Activated CD8-positive, alpha-beta memory T cell treated with anti-CD3 and anti-CD28 coated beads for 4 hours (primary cell): Measurements from ENCODE around the gene FAM9B.
"Not testable (repeated sequence)": the region's sequence is repeated elsewhere in the genome, so short reads cannot be mapped to it uniquely, and the experiment has no call there.

Experiments used
- DNase-seq, 2 donors: peaks; one replicate each; pipeline ENCODE4 v3.0.0-alpha.2; 2020; ENCODE audit warnings: low read depth in 2 of 2

FAM9B gene

DNA sequence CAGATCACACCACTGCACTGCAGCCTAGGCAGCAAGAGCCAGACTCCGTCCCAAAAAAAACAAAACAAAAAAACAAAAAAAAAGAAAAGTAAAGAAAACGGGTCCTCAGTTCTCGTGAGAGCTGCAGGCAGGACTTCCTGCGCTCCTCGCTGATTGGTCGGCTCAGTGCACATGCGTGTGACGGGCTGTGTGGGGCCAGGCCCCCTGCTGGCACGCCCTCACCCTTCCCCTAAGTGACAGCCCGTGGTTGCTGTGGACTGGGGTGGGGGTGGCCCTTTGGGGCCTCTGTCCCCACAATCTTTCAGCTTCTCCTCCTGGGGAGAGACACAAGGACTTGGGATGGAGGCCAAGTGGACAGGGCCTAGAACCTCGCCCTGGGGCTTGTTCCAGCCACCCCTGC is at the start of gene FAM9B:
Gene FAM9B, minus strand, starts transcription at position 139 of the 400 bp plus-strand sequence. CDS start 1,141 bp downstream, outside the sequence.
- DNase-seq: no peak

DNA sequence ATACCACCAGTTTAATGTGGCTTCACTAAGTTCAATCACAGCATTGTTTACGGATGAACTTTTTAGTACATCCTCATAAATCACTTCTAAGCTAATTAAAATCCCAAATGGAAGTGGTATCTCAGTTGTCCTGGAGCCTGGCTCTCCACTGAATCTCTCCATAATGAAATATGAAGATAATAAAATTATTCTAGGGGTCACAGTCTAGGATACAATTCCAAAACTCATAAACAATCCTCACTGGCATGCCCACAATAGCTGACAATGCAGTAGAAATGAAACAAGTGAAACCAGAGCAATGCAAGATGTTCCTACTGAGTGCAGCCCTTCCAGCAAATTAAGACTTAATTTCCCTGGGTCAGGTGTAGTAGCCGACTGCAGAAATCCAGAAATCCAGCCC is 47.3 kb upstream of the FAM9B start:
- no peak for DNase-seq

DNA sequence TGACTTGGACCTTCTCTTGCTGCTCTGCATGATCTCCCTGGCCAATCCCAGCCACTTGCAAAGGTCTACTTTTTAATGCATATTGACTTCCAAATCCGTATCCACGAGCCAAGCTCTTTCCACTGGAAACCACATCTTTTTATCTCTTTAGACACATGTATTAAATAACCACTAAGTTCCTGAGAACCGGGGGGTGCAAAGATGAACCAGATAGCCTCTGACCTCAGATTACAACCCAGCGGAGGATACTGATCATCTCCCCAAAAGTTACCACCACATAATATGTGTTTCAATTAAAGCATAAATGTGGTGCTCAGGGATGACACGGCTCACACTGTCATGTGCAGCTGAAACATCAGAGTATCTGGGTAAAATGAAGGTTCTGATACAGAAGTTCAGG is 40.4 kb upstream of the FAM9B start:
- no peak for DNase-seq

DNA sequence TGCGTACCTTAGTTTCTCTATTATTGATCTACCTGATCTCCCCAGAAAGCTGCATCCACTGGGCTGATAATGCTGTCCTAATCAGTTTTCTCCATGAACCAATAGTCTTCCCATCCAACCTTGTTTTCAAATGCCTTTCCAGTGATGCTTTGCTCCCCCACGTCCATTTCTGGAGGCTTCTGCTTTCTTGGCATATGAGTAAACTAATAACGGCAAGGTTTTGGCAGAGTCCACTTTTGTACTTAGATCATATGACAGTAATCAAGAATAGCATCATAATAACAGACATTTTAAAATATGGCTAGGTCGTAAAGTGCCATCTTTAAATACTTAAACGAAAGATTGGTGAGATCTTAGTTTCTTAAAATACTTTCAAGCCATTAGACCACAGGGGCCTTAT is 38.4 kb upstream of the FAM9B start:
- DNase-seq: no peak

DNA sequence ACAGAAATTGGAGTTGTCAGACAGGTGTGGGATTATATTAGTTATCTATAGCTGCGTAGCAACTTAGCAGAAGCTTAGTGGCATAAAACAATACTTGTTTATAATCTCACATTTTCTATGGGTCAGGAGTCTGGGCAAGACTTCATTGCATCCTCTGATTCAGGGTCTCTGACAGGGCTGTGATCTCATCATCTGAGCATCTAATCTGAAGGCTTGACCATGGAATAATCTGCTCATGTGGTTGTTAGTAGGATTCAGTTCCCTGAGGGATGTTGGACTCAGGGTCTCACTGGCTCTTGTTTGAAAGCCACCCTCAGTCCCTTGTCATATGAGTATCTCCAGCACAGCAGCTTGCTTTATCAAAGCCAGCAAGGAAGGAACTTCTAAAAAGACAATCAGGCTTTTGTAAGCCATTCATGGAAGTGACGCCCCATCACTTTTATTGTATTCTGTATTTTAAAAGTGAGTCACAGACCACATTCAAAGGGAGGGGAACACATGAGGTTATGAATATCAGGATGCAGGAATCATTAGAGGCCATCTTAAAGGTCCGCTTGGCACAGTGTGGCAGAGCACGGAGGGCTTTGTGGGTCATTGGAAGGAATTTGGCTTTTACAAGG is 37.2 kb upstream of the FAM9B start:
- DNase-seq: no peak

DNA sequence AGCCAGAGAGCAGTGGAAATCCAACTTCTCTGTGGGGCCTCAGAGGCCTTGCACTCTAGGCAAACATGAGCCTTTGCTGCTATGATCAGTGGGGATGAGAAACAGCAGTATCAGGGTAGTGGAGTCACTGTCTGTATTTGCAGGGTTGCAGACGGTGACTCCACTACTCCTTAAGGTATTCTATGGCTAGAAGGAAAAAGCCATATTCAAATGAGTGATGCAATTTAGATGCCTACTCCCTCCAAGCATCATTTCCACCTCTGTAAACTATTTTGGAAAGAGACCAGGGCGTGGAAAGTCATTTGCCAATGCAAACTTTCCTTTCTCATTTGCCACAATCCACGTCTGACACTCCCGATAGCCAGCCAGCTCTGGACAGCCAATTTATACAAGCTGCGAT is 35.6 kb upstream of the FAM9B start:
- DNase-seq: no peak

DNA sequence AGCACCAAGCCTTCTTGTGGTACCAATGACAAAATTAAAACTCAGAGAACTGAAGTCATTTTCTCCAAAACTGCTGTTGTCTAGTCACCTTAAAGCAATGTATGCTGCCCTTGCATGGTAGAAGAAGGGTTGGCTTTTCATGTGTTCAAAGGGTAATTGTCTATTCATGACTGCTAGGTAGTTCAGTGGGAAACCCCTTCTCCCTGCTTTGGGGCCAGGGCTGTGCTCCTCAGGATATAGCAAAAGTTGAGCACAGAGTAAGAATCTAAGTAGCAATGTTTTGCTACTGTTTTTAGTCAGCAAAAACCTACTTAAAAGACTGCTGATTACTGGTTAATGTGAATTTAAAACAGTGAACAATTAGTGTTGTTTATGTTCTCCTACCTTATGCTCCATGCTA is 30.8 kb upstream of the FAM9B start:
- no peak for DNase-seq

DNA sequence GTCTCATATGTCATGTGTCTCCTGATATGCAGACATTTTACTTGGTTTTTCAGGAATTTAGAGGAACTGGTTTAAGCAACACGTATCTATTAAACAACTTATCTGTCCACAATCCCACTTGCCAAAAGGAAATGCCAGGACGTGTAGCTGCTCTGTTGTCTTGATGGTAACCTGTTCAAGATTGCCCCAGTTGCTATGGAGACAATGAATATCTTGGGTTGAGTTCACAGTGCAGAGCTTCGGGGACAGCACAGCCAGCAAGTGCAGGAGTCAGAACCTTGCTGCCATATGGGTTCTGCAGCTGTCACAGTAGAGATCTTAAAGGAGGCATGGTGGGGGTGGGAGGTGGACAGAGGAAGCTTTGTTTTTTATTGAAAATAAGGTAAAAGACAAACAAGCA is 28.7 kb upstream of the FAM9B start:
- DNase-seq: no peak

DNA sequence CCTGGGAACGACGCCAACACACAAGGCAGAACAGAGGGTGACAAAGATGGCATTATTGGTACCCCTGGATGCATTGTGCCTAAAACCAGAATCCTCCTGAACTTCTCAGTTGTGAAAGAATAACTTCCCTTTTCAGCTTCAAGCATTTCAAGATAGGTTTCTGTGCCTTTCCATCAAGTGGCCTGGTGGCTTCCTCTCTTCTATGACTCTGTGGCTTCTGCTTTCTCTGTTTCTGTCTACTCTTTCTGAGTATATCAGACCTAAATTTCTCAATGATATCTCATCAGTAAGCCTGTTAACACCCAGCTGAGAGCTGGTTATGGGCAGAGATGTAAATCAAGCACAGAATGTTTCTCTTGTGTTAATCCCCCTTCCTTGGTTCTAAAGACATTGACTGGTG is 21.4 kb upstream of the FAM9B start:
- no peak for DNase-seq

DNA sequence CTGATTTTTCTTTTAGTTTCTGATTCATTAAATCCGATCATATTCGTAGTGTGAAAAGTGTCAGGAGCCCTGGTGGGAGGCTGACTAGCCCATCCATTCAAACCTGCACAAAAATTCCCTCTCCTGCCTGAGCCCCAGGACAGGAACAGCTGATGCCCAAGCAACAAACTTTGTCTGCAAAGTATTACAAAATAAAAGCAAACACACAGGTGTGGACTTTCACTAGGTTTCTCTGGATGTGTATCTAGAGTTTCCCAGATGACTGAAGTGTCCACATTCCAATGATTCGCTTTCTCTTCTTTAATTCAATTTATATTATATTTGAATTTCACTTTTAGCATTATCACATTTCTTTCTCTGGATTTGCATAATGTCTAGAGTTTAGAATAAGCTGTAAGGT is 18.2 kb upstream of the FAM9B start:
- no peak for DNase-seq

DNA sequence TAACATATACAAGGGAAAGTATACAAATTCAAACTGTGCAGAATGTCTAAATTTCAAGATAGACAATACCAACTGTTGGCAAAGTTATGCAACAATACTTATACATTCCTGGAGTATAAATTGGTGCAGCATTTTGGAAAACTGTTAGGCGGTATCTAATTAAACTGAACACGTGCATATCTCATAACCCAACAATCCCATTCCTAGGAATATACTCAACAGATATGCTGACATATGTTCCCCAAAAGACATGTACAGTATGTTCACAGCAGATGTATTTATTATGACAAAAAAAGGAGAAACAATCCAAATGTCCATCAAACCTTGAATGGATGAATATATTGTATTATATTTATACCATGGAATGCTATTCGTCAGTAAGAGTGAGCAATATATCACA is 16.4 kb upstream of the FAM9B start:
- DNase-seq: no peak

DNA sequence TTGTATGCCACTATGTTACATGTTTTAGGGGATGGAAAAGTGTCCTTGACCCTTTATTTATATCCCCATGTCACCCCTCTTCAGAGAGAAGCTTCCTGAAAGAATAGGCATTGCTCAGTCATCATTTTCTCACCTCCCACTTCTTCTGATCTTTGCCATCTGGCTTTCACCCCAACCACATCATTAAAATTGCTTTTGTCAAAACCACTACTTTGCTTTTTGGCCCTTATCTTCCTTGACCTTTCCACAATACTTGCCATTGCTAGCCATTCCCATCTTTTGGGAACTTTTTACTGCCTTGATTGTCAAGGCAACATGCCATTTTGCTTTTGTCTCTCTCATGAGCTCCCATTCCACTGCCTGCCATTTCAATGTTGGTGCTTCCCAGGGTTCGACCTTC is 14.9 kb upstream of the FAM9B start:
- no peak for DNase-seq

DNA sequence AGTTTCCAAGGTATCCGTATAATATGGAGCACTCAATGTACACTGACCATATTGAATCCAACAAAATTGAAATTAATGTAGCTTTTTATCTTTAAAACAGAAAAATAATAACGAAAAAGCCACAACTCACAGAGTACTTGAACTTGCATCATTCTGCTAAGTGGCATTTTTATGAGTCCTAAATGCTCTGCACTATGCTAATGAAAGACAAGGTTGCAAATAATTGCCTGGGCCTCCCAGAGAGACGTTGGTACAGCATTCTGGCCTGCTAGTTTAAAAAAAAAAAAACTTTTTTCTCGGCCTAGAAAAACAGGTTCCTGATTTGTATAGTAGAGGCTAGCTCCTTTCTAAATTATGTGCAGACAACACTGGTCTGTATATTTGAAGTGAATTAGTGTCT is 4.3 kb upstream of the FAM9B start:
- no peak for DNase-seq

DNA sequence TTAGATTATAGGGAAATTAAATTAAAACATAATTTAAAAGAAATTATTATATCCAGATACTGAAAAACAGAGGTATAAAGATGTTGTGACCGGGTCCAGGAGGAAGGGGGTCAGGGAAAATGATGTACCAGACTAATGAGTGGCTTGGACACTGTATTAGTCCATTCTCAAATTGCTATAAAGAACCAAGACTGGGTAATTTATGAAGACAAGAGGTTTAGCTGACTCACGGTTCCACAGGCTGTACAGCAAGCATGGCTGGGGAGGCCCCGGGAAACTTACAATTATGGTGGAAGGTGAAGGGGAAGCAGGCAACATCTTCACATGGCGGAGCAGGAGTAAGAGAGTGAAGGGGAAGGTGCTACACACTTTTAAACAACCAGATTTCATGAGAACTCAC is 3.4 kb upstream of the FAM9B start:
- no peak for DNase-seq

DNA sequence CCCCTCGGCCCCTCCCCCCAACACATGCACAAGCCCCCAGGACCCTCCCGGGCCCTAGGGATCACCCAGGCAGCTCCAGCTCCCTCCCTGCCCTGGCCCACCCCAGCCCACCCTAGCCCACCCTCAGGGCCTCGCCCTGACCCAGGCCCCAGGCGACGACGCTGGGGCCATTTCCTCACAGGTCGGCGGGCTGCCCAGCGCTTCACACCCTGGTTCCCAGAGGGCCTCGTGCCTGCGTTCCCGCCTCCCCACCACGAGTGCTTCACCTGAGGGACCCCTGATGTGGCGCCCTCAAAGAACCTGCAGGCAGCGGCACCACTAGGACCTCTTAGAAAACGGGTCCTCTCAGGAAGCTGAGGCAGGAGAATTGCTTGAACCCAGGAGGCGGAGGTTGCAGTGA is 341 bp downstream of the FAM9B start:
- no peak for DNase-seq

DNA sequence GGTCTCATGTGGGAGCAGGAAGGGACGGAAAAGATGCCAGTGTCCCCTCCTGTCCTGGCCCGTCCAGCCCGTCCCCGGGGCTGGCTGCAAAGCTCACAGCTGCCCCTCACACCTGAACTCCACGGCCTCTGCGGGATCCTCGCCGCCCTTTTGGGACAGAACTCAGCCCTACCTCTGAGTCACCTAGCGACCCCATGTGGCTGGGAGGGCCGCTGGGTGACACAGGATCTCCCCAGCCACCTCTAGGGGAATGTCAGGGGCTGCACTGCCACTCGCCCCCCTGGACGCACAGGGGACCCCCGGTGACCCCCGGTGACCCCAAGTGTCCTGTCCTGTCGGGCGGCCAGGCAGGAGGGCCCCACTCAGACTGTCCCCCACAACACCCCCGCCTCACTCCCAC is 748 bp downstream of the FAM9B start:
- DNase-seq: no peak

DNA sequence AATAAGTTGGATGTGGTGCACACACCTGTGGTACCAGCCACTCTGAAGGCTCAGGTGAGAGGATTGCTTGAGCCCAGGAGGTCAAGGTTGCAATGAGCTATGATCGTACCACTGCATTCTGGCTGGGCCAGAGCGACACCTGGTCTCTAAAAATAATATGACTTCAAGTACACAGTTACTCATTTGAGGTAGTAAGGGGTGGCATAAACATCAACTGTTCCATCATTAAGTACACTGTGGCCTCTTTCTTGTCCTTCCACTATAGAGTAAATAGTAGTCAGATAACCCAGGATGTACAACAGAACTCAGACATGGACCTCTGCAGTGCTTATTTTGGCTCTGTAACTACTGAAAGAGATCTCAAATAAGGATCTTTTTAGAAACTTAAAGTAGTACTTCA is 10.6 kb downstream of the FAM9B start:
- DNase-seq: no peak

DNA sequence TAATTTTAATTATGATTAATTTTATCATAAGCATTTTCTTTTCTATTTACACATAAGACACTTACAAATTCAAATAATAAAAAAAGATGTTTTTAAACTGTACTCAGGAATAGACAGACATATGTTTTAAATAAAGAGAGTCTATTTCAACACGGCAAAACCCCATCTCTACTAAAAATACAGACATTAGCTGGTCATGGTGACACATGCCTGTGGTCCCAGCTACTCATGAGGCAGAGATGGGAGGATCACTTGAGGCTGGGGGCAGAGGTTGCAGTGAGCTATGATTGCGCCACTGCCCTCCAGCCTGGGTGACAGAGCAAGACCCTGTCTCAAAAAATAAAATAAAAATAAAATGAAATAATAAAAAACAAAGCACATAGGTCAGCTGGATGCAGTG is 14.8 kb downstream of the FAM9B start:
- DNase-seq: no peak

DNA sequence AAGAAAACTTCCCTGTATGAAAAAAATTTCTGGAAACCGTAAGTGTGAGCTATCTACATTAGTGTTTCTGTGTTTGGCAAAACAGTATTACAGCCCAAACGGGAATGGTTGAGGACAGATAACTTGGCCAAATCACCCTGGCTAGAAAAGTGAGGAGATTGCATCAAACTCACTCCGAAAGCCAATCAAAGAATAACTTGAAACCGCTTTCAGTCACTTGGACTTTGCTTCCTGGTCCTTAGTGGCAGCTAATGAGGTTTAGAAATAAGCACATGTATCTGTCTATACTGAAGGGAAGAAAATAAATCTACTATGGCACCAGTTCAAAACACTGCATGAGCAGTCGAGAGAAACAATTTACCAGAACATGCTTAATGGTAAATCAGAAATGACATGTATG is 15.6 kb downstream of the FAM9B start:
- not testable (repeated sequence) for DNase-seq

DNA sequence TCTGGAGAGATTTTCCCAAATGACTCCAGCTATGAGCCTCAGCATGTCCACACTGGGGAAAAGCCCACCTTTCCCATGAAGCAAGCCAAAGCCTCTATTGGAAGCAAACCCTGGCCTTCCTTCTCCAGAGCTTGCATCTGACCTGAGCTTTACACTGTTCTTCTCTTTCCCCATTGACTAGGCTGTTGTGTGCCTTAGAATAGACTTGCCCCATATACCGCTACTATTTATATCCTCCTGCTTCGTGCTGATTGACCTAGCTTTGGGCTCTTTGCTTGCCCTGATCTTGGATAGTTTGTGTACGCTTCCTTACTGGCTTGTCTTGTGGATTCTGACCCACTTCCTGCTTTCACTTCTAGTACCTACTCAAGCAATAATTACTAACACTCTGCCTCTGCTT is 30.9 kb downstream of the FAM9B start:
- no peak for DNase-seq

DNA sequence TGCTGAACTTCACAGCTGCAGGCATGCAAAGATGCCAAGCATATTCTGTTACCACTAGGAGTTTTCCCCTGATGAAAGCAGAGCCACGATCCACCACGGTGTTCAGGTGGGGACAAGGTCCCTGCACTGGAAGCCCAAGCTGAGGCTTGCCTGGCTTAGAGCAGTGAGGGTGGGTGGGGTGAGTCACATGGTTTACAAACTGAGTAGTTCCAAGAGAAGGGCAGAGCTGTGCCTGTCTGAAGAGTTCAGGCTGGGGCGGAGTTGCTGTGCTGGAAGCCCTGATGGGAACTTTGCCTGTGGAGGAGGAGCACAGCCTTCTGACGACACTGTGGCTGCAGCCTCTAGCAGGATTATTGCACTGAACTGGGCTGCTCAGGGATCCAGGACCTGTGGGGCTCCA is 45.5 kb downstream of the FAM9B start:
- no peak for DNase-seq

DNA sequence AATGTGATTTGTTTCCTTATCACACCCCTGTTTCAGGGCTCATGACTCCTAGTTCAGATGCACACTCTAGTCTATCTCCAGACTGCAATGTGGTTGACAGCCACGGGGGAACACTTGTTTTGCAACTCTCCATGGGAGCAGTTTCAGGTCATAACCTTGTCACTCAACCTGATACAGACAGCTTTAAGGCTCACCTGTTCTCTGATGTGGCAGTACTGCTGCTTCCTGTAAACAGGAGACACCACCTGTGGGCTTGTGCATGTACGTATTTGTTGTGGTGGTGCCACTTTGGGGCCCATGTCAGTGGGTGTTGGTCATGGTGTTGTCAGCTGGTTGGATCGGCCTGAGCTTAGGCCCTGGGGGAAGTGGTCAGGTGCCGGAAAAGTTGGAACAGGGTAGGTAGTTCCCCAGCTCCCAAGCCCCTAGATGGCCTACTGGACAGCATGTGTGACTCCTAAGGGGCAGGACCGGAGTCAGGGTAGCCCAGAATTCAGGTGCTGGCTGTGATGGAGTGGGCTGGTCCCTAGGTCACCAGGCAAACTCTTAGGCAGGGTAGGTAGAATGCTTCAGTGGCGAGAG is 46.2 kb downstream of the FAM9B start:
- DNase-seq: no peak

DNA sequence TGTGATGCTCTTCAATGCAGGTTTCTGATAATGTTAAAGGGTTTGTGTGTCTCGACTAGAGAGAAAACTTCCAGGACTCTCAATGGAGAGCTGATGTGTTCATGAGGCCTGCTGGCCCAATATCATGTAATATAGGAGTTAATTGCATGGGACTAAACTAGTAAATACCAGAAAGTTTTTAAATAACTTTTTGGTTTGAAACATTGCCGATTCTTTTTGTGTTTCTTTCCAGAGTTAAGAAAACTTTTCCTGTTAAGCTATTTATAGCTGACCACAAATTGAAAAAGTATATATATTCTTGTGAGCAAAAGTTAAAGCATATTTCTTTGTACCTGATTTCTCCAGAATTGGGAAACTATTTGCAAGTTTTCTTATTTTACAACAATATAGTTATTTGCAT is 49.7 kb downstream of the FAM9B start:
- DNase-seq: no peak

DNA sequence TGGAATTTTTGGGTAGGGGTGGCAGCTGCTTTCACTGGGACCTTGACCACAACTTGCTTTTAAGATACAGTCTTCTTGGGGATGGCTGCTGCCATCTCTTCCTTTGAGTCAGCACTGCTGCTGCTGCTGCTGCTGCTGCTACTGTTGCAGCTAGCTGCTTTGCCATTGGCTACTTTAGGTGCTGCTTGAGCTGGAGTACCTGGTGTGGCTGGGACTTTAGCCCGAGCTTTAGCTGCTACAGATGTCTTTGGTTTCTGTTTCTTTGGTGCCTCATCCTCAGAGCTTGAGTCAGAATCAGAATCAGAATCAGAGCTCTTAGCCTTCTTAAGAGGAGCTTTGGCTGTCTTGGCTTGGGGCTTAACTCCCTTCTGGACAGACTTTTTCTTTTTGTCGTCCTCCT is 52.2 kb downstream of the FAM9B start:
- no peak for DNase-seq
